Measurements from ENCODE around the gene GK. TPM values are rescaled to one million over a fixed set of nuclear protein-coding genes. Genes with fewer than 3 reads are reported as not detected.

Gene GK
- total and polyA plus RNA-seq, 2 of the 8 experiments (the other 6 are each of a cell fraction or from before 2014, with no cell fraction given): 2.9 to 11.2 TPM

GRCh38 chrX:30714138-30714537 lies 60.9 kb downstream of the GK start:
- H3K14ac ChIP-seq (ENCODE audit: insufficient read length): no peak overlapping the region
- POLR2A ChIA-PET (ENCODE audit: partially characterized antibody): no interaction called here
- H3K79me2 ChIP-seq (ENCODE audit: control insufficient read depth in 1 of 2, insufficient read depth in 2 of 2, low read length in 2 of 2): no peaks in the 10 kb centered on the region

More at GRCh38 chrX:30714138-30714537, 60.9 kb downstream of the GK start:
- H3K4me1 ChIP-seq (replicated peaks in 1 of 4; ENCODE audit: control insufficient read depth in 3 of 4, insufficient read depth in 4 of 4, low read length in 3 of 4): no peaks in the 10 kb centered on the region
- H3K18ac ChIP-seq (ENCODE audit: extremely low read depth, low read length): no peak overlapping the region
- H3K56ac ChIP-seq (replicated peaks; ENCODE audit: insufficient read length, low read depth, low read length): no peak overlapping the region
- no peak overlapping the region for H2BK20ac ChIP-seq (ENCODE audit: low read length)
- H4K20me1 ChIP-seq (replicated peaks in 1 of 2; ENCODE audit: control insufficient read depth in 1 of 2, insufficient read depth in 2 of 2, low read length in 2 of 2): no peaks in the 10 kb centered on the region
- H3K27me3 ChIP-seq (replicated peaks in 1 of 4; ENCODE audit: control insufficient read depth in 3 of 4, extremely low read depth in 1 of 4, insufficient read depth in 3 of 4, low read length in 3 of 4): no peaks in the 10 kb centered on the region
- no peak for FAIRE-seq
- H3K9me3 ChIP-seq (ENCODE audit: insufficient read depth in 2 of 2, low read depth in 1 of 2, low read length in 1 of 2): no peaks in the 10 kb centered on the region
- WGBS, 2 experiments (ENCODE audit: extremely low coverage in 1 of 2, insufficient coverage in 1 of 2, insufficient read length in 1 of 2, insufficient replicate concordance in 2 of 2, low coverage in 1 of 2, low lambda C conversion rate in 2 of 2, missing lambda C conversion rate in 1 of 2): 100% methylated on average over 1 of the region's 1 CpG; no CpG with 5 or more reads in 1 of the 2 experiments
- TF ChIP-seq SRF (IDR thresholded peaks at IDR 0.05; ENCODE audit: low read depth, low read length) (no peak), CTCF (IDR thresholded peaks at IDR 0.05; ENCODE audit: control extremely low read depth in 1 of 3, insufficient read depth in 1 of 3, low read depth in 1 of 3, low read length in 3 of 3) (no peak), YY1 (IDR thresholded peaks at IDR 0.05; ENCODE audit: low read depth, low read length) (no peak), CEBPB (IDR thresholded peaks at IDR 0.05; ENCODE audit: low read depth, low read length) (no peak), CBX8 (IDR thresholded peaks at IDR 0.05; ENCODE audit: borderline replicate concordance, low read depth, low read length) (no peak)
- H3K36me3 ChIP-seq (ENCODE audit: control insufficient read depth in 2 of 4, insufficient read depth in 4 of 4, low read length in 3 of 4): no peaks in the 10 kb centered on the region; a peak in 1 of 8 replicates
- H3K9ac ChIP-seq (replicated peaks in 1 of 4; ENCODE audit: extremely low read depth in 1 of 4, low read depth in 3 of 4, low read length in 3 of 4): no peak overlapping the region
- H4K91ac ChIP-seq (replicated peaks; ENCODE audit: insufficient read length, low read length): no peak overlapping the region
- H2AFZ ChIP-seq (ENCODE audit: low read length): no peak overlapping the region
- no peak overlapping the region for H2BK5ac ChIP-seq (ENCODE audit: low read depth, low read length)
- H2AK5ac ChIP-seq (ENCODE audit: low read depth, low read length): no peak overlapping the region
- H3K23me2 ChIP-seq (ENCODE audit: low read depth, low read length): no peaks in the 10 kb centered on the region
- no peak overlapping the region for H3K27ac ChIP-seq (ENCODE audit: low read depth, low read length)
- no peak overlapping the region for H3K4me3 ChIP-seq (ENCODE audit: extremely low read depth in 1 of 4, insufficient read depth in 2 of 4, low read depth in 3 of 4, low read length in 4 of 4)
- H3K4ac ChIP-seq (replicated peaks; ENCODE audit: insufficient read length, low read depth, low read length): no peak overlapping the region
- no peak overlapping the region for H3K4me2 ChIP-seq (ENCODE audit: insufficient read depth in 1 of 2, low read depth in 2 of 2, low read length in 2 of 2)
- H2BK15ac ChIP-seq (ENCODE audit: low read length): no peak overlapping the region
- no peak overlapping the region for H2BK12ac ChIP-seq (ENCODE audit: low read depth, low read length)
- CTCF ChIA-PET (ENCODE audit: partially characterized antibody): interaction anchor here (0.7 to 2.3 kb wide), 4 partner anchors 8 to 144 kb away, joined by 3 to 13 read pairs (median 6); no protein-coding TSS in a partner anchor
- H2BK120ac ChIP-seq (replicated peaks; ENCODE audit: low read depth, low read length): no peak overlapping the region
- no peak overlapping the region for H3K23ac ChIP-seq (ENCODE audit: insufficient read length)
- no peak overlapping the region for H4K5ac ChIP-seq (ENCODE audit: insufficient read length, low read depth, low read length)
- H3K79me1 ChIP-seq (ENCODE audit: low read depth, low read length): no peaks in the 10 kb centered on the region
- no peak for DNase-seq (ENCODE audit: low read depth in 1 of 2, low spot score in 2 of 2)
- H4K8ac ChIP-seq (ENCODE audit: extremely low read depth, insufficient read depth, low read length): no peak overlapping the region

All from H1 (cell line).